Cardiac muscle cell (in vitro differentiated cells and primary cell): ENCODE results near the gene IGFBP6. TPM values are rescaled to one million over a fixed set of nuclear protein-coding genes. Genes with fewer than 3 reads are reported as not detected.

ENCODE experiments used
- DNase-seq, 2 donors: peaks; one replicate each; pipeline versions ENCODE4 v3.0.0 to v3.0.0-alpha.2; 2010 to 2017; ENCODE audit warnings: low read depth in 1 of 2, low spot score in 1 of 2
- H3K27ac ChIP-seq: fragments of 200-600 bp; sonication (generic); 2 replicates; pipeline ENCODE4 v1.5.1; 2016
- H3K27me3 ChIP-seq: fragments of 200-600 bp; sonication (generic); 2 replicates; pipeline ENCODE4 v1.6.0; 2016; ENCODE audit warnings: control low read depth
- H3K36me3 ChIP-seq: fragments of 200-600 bp; sonication (generic); 2 replicates; pipeline ENCODE4 v1.5.1; 2016; ENCODE audit warnings: control low read depth
- H3K4me1 ChIP-seq: fragments of 200-600 bp; sonication (generic); 2 replicates; pipeline ENCODE4 v1.8.1; 2017; ENCODE audit warnings: low read depth, mild to moderate bottlenecking, mixed run types
- H3K4me3 ChIP-seq: fragments of 200-600 bp; sonication (generic); 2 replicates; pipeline ENCODE4 v1.5.1; 2016; ENCODE audit warnings: mild to moderate bottlenecking
- H3K9me3 ChIP-seq: fragments of 200-600 bp; sonication (generic); 2 replicates; pipeline ENCODE4 v1.5.1; 2017; ENCODE audit warnings: low read depth, mild to moderate bottlenecking, control low read depth
- polyA plus RNA-seq: library from polyadenylated mRNA; unstranded; fragments of >200 nt; fragmentation: Nextera tagmentation; extraction: Ambion mirVana; gene quantifications from 2 replicates; pipeline ENCODE4 v1.2.1, GENCODE V29; 2016
- total RNA-seq: library from RNA; depleted of rRNA; stranded (reverse); fragments of >200 nt; gene quantifications from 2 replicates; pipeline ENCODE4 v1.2.3, GENCODE V29; 2016
- TF ChIP-seq, protein P1 (sequence below): IDR thresholded peaks from 2 replicates; pipeline ENCODE4 v1.5.1; 2012; ENCODE audit warnings: low read depth, mild to moderate bottlenecking, low read length

Gene IGFBP6
- total and polyA plus RNA-seq, 2 experiments from 2014 or later = 58.9 to 109 TPM

DNA sequence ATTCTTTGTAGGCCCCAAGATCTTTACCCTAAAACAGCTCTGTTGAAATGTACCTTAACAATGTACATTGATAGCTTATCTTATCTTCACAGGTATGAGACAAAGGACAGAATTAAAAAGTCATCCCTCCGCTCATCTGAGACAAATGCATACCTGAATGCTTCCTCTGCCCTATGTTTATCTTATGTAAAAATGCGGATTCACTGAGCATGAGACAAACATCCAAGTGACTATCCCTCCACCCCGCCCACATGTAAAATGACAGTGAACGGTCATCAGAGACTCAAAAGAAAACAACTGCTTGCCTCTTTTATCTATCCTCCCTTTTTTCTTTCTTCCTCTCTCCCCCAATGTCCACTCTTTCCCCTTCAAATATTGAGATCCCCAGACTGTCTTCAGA lies 45.9 kb downstream of the IGFBP6 start:
- DNase-seq = no peak
- Histone ChIP-seq H3K36me3 (no peaks in the 10 kb centered on the region), H3K4me3 (no peak overlapping the region), H3K4me1 (no peaks in the 10 kb centered on the region), H3K27me3 (no peaks in the 10 kb centered on the region), H3K27ac (no peak overlapping the region), H3K9me3 (no peaks in the 10 kb centered on the region)
- TF ChIP-seq, protein P1, sequence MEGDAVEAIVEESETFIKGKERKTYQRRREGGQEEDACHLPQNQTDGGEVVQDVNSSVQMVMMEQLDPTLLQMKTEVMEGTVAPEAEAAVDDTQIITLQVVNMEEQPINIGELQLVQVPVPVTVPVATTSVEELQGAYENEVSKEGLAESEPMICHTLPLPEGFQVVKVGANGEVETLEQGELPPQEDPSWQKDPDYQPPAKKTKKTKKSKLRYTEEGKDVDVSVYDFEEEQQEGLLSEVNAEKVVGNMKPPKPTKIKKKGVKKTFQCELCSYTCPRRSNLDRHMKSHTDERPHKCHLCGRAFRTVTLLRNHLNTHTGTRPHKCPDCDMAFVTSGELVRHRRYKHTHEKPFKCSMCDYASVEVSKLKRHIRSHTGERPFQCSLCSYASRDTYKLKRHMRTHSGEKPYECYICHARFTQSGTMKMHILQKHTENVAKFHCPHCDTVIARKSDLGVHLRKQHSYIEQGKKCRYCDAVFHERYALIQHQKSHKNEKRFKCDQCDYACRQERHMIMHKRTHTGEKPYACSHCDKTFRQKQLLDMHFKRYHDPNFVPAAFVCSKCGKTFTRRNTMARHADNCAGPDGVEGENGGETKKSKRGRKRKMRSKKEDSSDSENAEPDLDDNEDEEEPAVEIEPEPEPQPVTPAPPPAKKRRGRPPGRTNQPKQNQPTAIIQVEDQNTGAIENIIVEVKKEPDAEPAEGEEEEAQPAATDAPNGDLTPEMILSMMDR = no peak

DNA sequence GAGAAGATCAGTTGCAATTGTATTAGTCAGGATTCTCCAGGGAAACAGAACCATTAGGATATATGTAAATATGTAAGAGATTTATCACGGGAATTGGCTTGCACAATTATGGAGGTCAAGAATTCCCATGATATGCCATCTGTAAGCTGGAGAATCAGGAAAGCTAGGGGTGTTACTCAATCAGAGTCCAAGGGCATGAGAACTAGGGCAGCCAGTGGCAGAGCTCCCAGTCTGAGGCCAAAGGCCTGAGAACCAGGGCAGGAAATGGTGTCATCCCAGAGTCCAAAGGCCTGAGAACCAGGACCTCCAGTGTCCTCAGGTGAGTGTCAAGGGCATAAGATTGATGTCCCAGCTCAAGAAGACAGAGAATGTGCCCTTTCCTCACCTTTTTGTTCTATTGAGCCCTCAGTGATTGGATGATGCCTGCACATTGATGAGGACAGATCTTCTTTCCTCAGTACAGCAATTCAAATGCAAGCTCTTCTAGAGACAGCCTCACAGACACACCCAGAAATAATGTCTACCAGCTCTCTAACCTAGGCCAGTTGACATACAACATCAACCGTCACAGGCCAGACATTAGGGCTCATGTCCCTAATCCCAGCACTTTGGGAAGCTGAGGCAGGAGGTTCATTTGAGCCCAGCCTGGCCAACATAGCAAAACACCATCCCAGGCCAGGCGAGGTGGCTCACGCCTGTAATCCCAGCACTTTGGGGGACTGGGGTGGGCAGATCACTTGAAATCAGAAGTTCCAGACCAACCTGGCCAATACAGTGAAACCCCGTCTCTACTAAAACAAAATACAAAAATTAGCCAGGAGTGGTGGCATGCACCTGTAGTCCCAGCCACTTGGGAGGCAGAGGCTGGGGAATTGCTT lies 48.2 kb downstream of the IGFBP6 start:
- Histone ChIP-seq H3K4me1 (no peaks in the 10 kb centered on the region), H3K4me3 (no peak overlapping the region), H3K27ac (no peak overlapping the region), H3K36me3 (no peaks in the 10 kb centered on the region), H3K9me3 (no peaks in the 10 kb centered on the region), H3K27me3 (no peaks in the 10 kb centered on the region)
- TF ChIP-seq, protein P1 = no peak
- peak in 1 of 2 donors; percentile 70 for DNase-seq

DNA sequence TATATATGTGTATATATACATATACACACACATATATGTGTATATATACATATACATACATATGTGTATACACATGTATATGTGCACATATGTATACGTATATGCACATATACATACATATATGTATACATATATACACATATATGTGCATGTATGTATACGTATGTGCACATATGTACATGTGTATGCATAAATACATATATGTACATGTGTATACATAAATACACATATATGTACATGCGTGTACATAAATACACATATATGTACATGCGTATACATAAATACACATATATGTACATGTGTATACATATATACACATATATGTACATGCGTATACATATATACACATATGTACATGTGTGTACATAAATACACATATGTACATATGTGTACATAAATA lies 49.7 kb downstream of the IGFBP6 start:
- no peak for DNase-seq
- H3K27ac ChIP-seq = no peak overlapping the region
- no peaks in the 10 kb centered on the region for H3K4me1 ChIP-seq
- H3K27me3 ChIP-seq = no peaks in the 10 kb centered on the region
- H3K9me3 ChIP-seq = no peaks in the 10 kb centered on the region
- no peak overlapping the region for H3K4me3 ChIP-seq
- TF ChIP-seq, protein P1 = no peak
- no peaks in the 10 kb centered on the region for H3K36me3 ChIP-seq

DNA sequence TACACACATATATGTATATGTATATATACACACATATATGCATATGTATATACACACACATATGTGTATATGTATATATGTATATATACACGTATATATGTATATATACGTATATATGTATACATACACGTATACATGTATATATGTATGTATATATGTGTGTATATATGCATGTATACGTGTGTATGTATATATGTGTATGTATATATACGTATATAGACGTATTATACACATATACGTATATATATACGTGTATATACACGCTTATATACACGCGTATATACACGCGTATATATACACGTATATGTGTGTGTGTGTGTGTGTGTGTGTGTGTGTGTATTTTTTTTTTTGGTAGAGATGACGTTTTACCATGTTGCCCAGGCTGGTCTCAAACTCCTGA lies 50.2 kb downstream of the IGFBP6 start:
- no peak for DNase-seq
- no peaks in the 10 kb centered on the region for H3K9me3 ChIP-seq
- H3K27ac ChIP-seq = no peak overlapping the region
- no peaks in the 10 kb centered on the region for H3K4me1 ChIP-seq
- H3K27me3 ChIP-seq = no peaks in the 10 kb centered on the region
- no peak overlapping the region for H3K4me3 ChIP-seq
- no peaks in the 10 kb centered on the region for H3K36me3 ChIP-seq
- TF ChIP-seq, protein P1 = no peak

DNA sequence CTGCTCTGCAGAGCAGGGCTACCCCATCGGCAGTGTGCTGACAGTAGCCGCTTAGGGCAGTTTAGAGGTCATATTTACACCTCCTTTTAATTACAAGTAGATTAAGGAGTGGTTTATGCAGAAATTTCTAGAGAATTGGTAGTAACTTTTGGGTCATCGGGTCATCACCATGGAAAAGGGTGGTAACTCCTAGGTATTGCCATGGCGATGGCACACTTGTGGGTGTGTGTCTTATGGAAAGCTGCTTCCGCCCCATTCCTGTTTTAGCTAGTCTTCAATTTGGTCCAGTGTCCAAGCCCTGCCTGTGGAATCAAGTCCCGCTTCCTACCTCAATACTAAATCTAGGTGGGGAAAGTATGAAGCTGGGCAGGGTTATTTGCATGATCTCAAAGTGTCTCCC lies 53.6 kb downstream of the IGFBP6 start:
- Histone ChIP-seq H3K4me1 (no peaks in the 10 kb centered on the region), H3K9me3 (no peaks in the 10 kb centered on the region), H3K27me3 (no peaks in the 10 kb centered on the region), H3K27ac (no peak overlapping the region), H3K36me3 (no peaks in the 10 kb centered on the region), H3K4me3 (no peak overlapping the region)
- no peak for DNase-seq
- TF ChIP-seq, protein P1 = no peak

Other genes starting within 250 kb of the IGFBP6 start
- gene KRT78, start 248.7 kb upstream of the IGFBP6 start, total RNA-seq = not detected in 2 replicates
- not detected in 2 replicates for gene KRT78, start 248.7 kb upstream of the IGFBP6 start, polyA plus RNA-seq
- gene KRT8, start 192.6 kb upstream of the IGFBP6 start, total RNA-seq = 480 and 946 TPM in 2 replicates
- 728 and 1,480 TPM in 2 replicates for gene KRT8, start 192.6 kb upstream of the IGFBP6 start, polyA plus RNA-seq
- gene KRT18, start 148.5 kb upstream of the IGFBP6 start, total RNA-seq = 310 and 601 TPM in 2 replicates
- gene KRT18, start 148.5 kb upstream of the IGFBP6 start, polyA plus RNA-seq = 472 and 838 TPM in 2 replicates
- 374 and 722 TPM in 2 replicates for gene EIF4B, start 91.2 kb upstream of the IGFBP6 start, total RNA-seq
- gene EIF4B, start 91.2 kb upstream of the IGFBP6 start, polyA plus RNA-seq = 50.0 and 81.5 TPM in 2 replicates
- 3.9 and 4.5 TPM in 2 replicates for gene TNS2, start 47.6 kb upstream of the IGFBP6 start, total RNA-seq
- gene TNS2, start 47.6 kb upstream of the IGFBP6 start, polyA plus RNA-seq = 2.2 and 5.1 TPM in 2 replicates
- gene SPRYD3, start 18.3 kb upstream of the IGFBP6 start, total RNA-seq = 14.8 and 15.8 TPM in 2 replicates
- 17.6 and 19.4 TPM in 2 replicates for gene SPRYD3, start 18.3 kb upstream of the IGFBP6 start, polyA plus RNA-seq
- 0.57 and 1.6 TPM in 2 replicates for gene SOAT2, start 5.8 kb downstream of the IGFBP6 start, total RNA-seq
- gene SOAT2, start 5.8 kb downstream of the IGFBP6 start, polyA plus RNA-seq = 1.3 and 1.9 TPM in 2 replicates
- 15.6 and 20.5 TPM in 2 replicates for gene ZNF740, start 83.1 kb downstream of the IGFBP6 start, total RNA-seq
- gene ZNF740, start 83.1 kb downstream of the IGFBP6 start, polyA plus RNA-seq = 4.4 and 16.6 TPM in 2 replicates
- gene CSAD, start 83.3 kb downstream of the IGFBP6 start, total RNA-seq = 11.4 and 29.4 TPM in 2 replicates
- gene CSAD, start 83.3 kb downstream of the IGFBP6 start, polyA plus RNA-seq = 7.2 and 18.0 TPM in 2 replicates
- 0.25 and 1.1 TPM in 2 replicates for gene ITGB7, start 109.6 kb downstream of the IGFBP6 start, total RNA-seq
- 0.55 and 0.86 TPM in 2 replicates for gene ITGB7, start 109.6 kb downstream of the IGFBP6 start, polyA plus RNA-seq
- 15.5 and 30.4 TPM in 2 replicates for gene RARG, start 134.5 kb downstream of the IGFBP6 start, total RNA-seq
- 13.0 and 19.2 TPM in 2 replicates for gene RARG, start 134.5 kb downstream of the IGFBP6 start, polyA plus RNA-seq
- gene ESPL1, start 170.6 kb downstream of the IGFBP6 start, total RNA-seq = 7.8 and 23.9 TPM in 2 replicates
- 1.3 and 4.8 TPM in 2 replicates for gene ESPL1, start 170.6 kb downstream of the IGFBP6 start, polyA plus RNA-seq
- gene PFDN5, start 197.9 kb downstream of the IGFBP6 start, total RNA-seq = 435 and 511 TPM in 2 replicates
- gene PFDN5, start 197.9 kb downstream of the IGFBP6 start, polyA plus RNA-seq = 548 and 553 TPM in 2 replicates
- 69.5 and 71.0 TPM in 2 replicates for gene MYG1, start 202.0 kb downstream of the IGFBP6 start, total RNA-seq
- 73.3 and 75.4 TPM in 2 replicates for gene MYG1, start 202.0 kb downstream of the IGFBP6 start, polyA plus RNA-seq
- 117 and 119 TPM in 2 replicates for gene AAAS, start 223.9 kb downstream of the IGFBP6 start, total RNA-seq
- 138 and 140 TPM in 2 replicates for gene AAAS, start 223.9 kb downstream of the IGFBP6 start, polyA plus RNA-seq
- gene SP7, start 238.7 kb downstream of the IGFBP6 start, total RNA-seq = 0.14 and 0.39 TPM in 2 replicates
- 0.45 TPM in 1 of 2 replicates, not detected in the other for gene SP7, start 238.7 kb downstream of the IGFBP6 start, polyA plus RNA-seq